CD4-positive, alpha-beta T cell (primary cell): ENCODE results near the gene KLHDC8B. TPM values are rescaled to one million over a fixed set of nuclear protein-coding genes. Genes with fewer than 3 reads are reported as not detected.

Experiments
- ATAC-seq: fragments of 200-7000 bp; cut with Tn5 transposase; one replicate; pipeline ENCODE4 v1.10.0; 2022; ENCODE audit warnings: mild to moderate bottlenecking; ENCODE audit not compliant: poor library complexity
- CTCF ChIA-PET: fragments of 350-600 bp; sonication (Branson Sonifier 250); formaldehyde crosslinking; loops from one replicate; lab custom pipeline; 2021; ENCODE audit warnings: antibody characterized with exemption, inconsistent platforms; lab: Charles Lee
- POLR2A ChIA-PET: fragments of 350-600 bp; sonication (Branson Sonifier 250); formaldehyde crosslinking; loops from one replicate; lab custom pipeline; 2021; ENCODE audit warnings: antibody characterized with exemption, inconsistent platforms; lab: Charles Lee
- DNase-seq, 14 experiments: peaks; one replicate each; pipeline ENCODE4 v3.0.0-alpha.2; 2013 to 2020; ENCODE audit warnings: mixed read lengths in 2 of 14
- H3K27ac ChIP-seq, 2 donors: one replicate each; pipeline versions ENCODE4 v1.5.1 to v1.7.0; 2013; ENCODE audit warnings: low read length in 2 of 2, low read depth in 1 of 2, mild to moderate bottlenecking in 1 of 2
- H3K27me3 ChIP-seq, 2 experiments: 1 replicate in 1 of 2; 2 replicates in 1 of 2; pipeline versions ENCODE4 v1.6.1 to v1.7.0; 2013; ENCODE audit warnings: low read length in 2 of 2, control low read depth in 1 of 2, mild to moderate bottlenecking in 1 of 2, moderate library complexity in 1 of 2; ENCODE audit not compliant: insufficient read depth in 2 of 2, control insufficient read depth in 1 of 2
- H3K36me3 ChIP-seq: one replicate; pipeline ENCODE4 v1.6.1; 2013; ENCODE audit warnings: low read length, control low read depth; ENCODE audit not compliant: insufficient read depth
- H3K4me1 ChIP-seq: one replicate; pipeline ENCODE4 v1.6.1; 2013; ENCODE audit warnings: low read length, control low read depth; ENCODE audit not compliant: insufficient read depth
- H3K4me3 ChIP-seq: one replicate; pipeline ENCODE4 v1.5.1; 2013; ENCODE audit warnings: mild to moderate bottlenecking, low read length, moderate library complexity
- H3K9me3 ChIP-seq, 2 experiments: 1 replicate in 1 of 2; 2 replicates in 1 of 2; pipeline versions ENCODE4 v1.6.1 to v1.7.0; 2013; ENCODE audit warnings: low read length in 2 of 2, mild to moderate bottlenecking in 2 of 2, control low read depth in 1 of 2, moderate library complexity in 1 of 2; ENCODE audit not compliant: control insufficient read depth in 1 of 2, insufficient read depth in 1 of 2
- H3K27ac Mint-ChIP-seq: one replicate; pipeline ENCODE4 v1.8.0; 2020; ENCODE audit warnings: mixed read lengths
- H3K27me3 Mint-ChIP-seq: one replicate; pipeline ENCODE4 v1.8.0; 2021; ENCODE audit warnings: mixed read lengths
- H3K36me3 Mint-ChIP-seq: one replicate; pipeline ENCODE4 v1.8.0; 2021; ENCODE audit warnings: low read depth, mixed read lengths
- H3K4me1 Mint-ChIP-seq: one replicate; pipeline ENCODE4 v1.8.0; 2021; ENCODE audit warnings: low read depth, mixed read lengths
- H3K4me3 Mint-ChIP-seq: one replicate; pipeline ENCODE4 v1.8.0; 2020; ENCODE audit warnings: mild to moderate bottlenecking, mixed read lengths
- H3K9me3 Mint-ChIP-seq: one replicate; pipeline ENCODE4 v1.8.0; 2020; ENCODE audit warnings: mixed read lengths
- CTCF ChIP-seq: fragments of 200-600 bp; IDR thresholded peaks from one replicate; pipeline ENCODE4 v1.8.0; 2022; ENCODE audit warnings: antibody characterized with exemption, mild to moderate bottlenecking
- intact Hi-C, 2 experiments: fragments of 100-400 bp; cut with DNase I in 1 of 2; cut with micrococcal nuclease in 1 of 2; formaldehyde crosslinking; loops; one replicate each; pipeline versions ENCODE4 v1.15.1 to v1.9.0; 2023 to 2025; cut with DNase I, micrococcal nuclease
- polyA plus RNA-seq, 2 donors: library from polyadenylated mRNA; unstranded; fragments of 120-200 nt; gene quantifications; one replicate each; pipeline ENCODE4 v1.2.1, GENCODE V29; 2013
- total RNA-seq, 174 experiments: library from RNA in 2 of 174; stranded (reverse) in 2 of 174; gene quantifications; one replicate each; pipeline ENCODE4 v1.2.3 and lab custom pipeline; 2021 to 2026

The KLHDC8B gene
- 1 to 10 TPM; 1.2 to 1.6 TPM for total RNA-seq
- polyA plus RNA-seq (2013, experiment 1 of 2): 3.4 TPM
- polyA plus RNA-seq (2013, experiment 2 of 2): 5.3 TPM
- total RNA-seq (lab: John Stamatoyannopoulos, UW): 0.12 to 6.0 (median 2.8) reads per million in 172 experiments

- Histone ChIP-seq H3K4me3 (peak within 1 kb of the TSS; percentile 80), H3K4me1 (peaks cover 34% of the 10 kb centered on the region), H3K27ac (no peak within 1 kb of the TSS), H3K27me3 (no peaks in the 10 kb centered on the region), H3K9me3 (peaks cover 0 to 6% of the 10 kb centered on the region in 2 experiments), H3K36me3 (no peaks in the 10 kb centered on the region)
- H3K36me3 Mint-ChIP-seq: no peaks in the 10 kb centered on the region
- peak; percentile 87 for TF ChIP-seq CTCF
- ChIA-PET POLR2A (interaction anchor here (0.8 to 2.4 kb wide), 5 partner anchors 16 to 169 kb away, joined by 3 to 20 read pairs (median 5); partner anchors contain the start of genes QRICH1, USP19 and USP4), CTCF (interaction anchor here (0.5 to 2.4 kb wide), 10 partner anchors 12 to 278 kb away, joined by 3 to 8 read pairs (median 4); partner anchors contain the start of genes NDUFAF3, QARS1 and USP19)
- peak within 1 kb of the TSS; percentile 78 for H3K27ac Mint-ChIP-seq
- H3K4me3 Mint-ChIP-seq: peak within 1 kb of the TSS; percentile 89
- H3K27me3 Mint-ChIP-seq: no peaks in the 10 kb centered on the region
- peak; percentile 84 for ATAC-seq
- H3K4me1 Mint-ChIP-seq: peaks cover 33% of the 10 kb centered on the region
- no peaks in the 10 kb centered on the region for H3K9me3 Mint-ChIP-seq
- peak; percentile 66 to 87 (median 77) for DNase-seq
- intact Hi-C loops: loop anchor here in 1 of 2 experiments (1.0 to 5.0 kb wide), 4 partner anchors 75 to 296 kb away; partner anchors contain the start of gene C3orf62
These were observed at the start of gene KLHDC8B for GRCh38 chr3:49171119-49171774. Gene KLHDC8B (plus strand): TSS chr3:49171598. CDS start chr3:49172770, 1,172 bp downstream.

- H3K4me3 ChIP-seq: no peak overlapping the region
- H3K9me3 Mint-ChIP-seq: no peaks in the 10 kb centered on the region
- peak overlapping the region; percentile 95 for H3K27ac Mint-ChIP-seq
- peaks cover 30% of the 10 kb centered on the region for H3K4me1 ChIP-seq
- intact Hi-C loops: loop anchor here in 1 of 2 experiments (5.0 to 10.0 kb wide), 2 partner anchors 100 to 553 kb away; partner anchors contain the start of genes APEH and NDUFAF3
- H3K27me3 ChIP-seq: no peaks in the 10 kb centered on the region
- peak in 1 of 14 experiments; percentile 34 for DNase-seq
- peak overlapping the region; percentile 93 for H3K4me3 Mint-ChIP-seq
- peaks cover 19% of the 10 kb centered on the region for H3K36me3 ChIP-seq
- no peaks in the 10 kb centered on the region for H3K27me3 Mint-ChIP-seq
- no peaks in the 10 kb centered on the region for H3K9me3 ChIP-seq
- peaks cover 22% of the 10 kb centered on the region for H3K36me3 Mint-ChIP-seq
- ATAC-seq: no peak
- ChIA-PET POLR2A (interaction anchor here (1.5 to 3.3 kb wide), 3 partner anchors 28 to 348 kb away, joined by 5 to 92 read pairs (median 22); partner anchors contain the start of genes DAG1, NDUFAF3 and QRICH1), CTCF (interaction anchor here (3.5 kb wide), 1 partner anchor 28 kb away, joined by 27 read pairs; the partner anchor contains the start of gene QRICH1)
- no peak for TF ChIP-seq CTCF
- peak overlapping the region; percentile 87 to 91 for H3K27ac ChIP-seq
- peaks cover 23% of the 10 kb centered on the region for H3K4me1 Mint-ChIP-seq
These were observed 49.4 kb upstream of the KLHDC8B start for GRCh38 chr3:49122022-49122421.

GRCh38 chr3:49122451-49122850 lies 48.9 kb upstream of the KLHDC8B start:
- H3K27ac Mint-ChIP-seq: peak overlapping the region; percentile 95
- ChIA-PET CTCF (no interaction called here), POLR2A (interaction anchor here (3.3 kb wide), 1 partner anchor 29 kb away, joined by 92 read pairs; the partner anchor contains the start of gene QRICH1)
- H3K9me3 ChIP-seq: no peaks in the 10 kb centered on the region
- peaks cover 15% of the 10 kb centered on the region for H3K36me3 ChIP-seq
- no peak overlapping the region for H3K27ac ChIP-seq
- H3K4me1 Mint-ChIP-seq: peaks cover 23% of the 10 kb centered on the region
- ATAC-seq (no peak), DNase-seq (no peak)
- no peak for TF ChIP-seq CTCF
- H3K36me3 Mint-ChIP-seq: peaks cover 19% of the 10 kb centered on the region
- peaks cover 30% of the 10 kb centered on the region for H3K4me1 ChIP-seq
- peak overlapping the region; percentile 93 for H3K4me3 Mint-ChIP-seq
- H3K9me3 Mint-ChIP-seq: no peaks in the 10 kb centered on the region
- H3K27me3 ChIP-seq: no peaks in the 10 kb centered on the region
- intact Hi-C loops: loop anchor here in 1 of 2 experiments (5.0 to 10.0 kb wide), 2 partner anchors 100 to 552 kb away; partner anchors contain the start of genes APEH and NDUFAF3
- H3K27me3 Mint-ChIP-seq: no peaks in the 10 kb centered on the region
- no peak overlapping the region for H3K4me3 ChIP-seq
